DMS114 treated with DMSO at 0.1 percent for 48 hours (cell line): ENCODE results near the gene CD28.

Experiments used
- DNase-seq: peaks from one replicate; lab custom pipeline; 2025; ENCODE audit not compliant: unreplicated experiment; lab: John Stamatoyannopoulos, UW

Gene CD28

GRCh38 chr2:203706403-203706802, at the start of gene CD28:
Gene CD28, plus strand, starts transcription at chr2:203706639. Its CDS starts 58 bp downstream, at chr2:203706697.
- no peak for DNase-seq

DNA sequence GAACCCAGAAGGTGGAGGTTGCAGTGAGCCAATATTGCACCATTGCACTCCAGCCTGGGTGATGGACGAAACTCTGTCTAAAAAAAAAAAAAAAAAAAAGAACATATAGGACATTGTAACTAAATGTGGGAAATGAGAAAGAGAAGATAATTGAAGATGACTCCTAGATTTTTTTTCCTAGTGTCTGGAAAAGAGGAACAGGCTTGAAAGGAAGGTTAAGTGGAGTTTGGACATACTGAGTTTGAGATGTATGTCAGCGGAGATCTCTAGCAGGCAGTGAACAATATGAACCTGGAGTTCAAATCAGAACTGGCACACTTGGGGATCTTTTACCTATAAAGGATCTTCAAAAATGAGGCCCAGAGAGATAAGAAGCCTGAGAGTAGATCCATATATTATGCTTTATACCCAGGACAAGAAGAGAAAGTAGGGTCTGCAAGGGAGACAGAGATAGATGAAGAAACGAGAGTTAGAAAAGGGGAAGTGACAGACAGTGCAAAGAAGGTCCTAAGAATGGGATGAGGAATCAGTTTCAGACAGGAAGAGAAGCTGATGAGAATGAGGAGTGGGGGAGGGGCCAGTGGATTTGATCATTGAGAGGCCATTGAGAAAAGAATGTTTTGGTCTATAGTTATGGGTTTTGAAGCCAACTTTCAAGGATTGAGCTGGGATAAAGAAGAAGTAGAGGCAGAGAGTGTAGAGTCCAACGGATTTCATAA, 46.9 kb upstream of the CD28 start:
- no peak for DNase-seq

- DNase-seq, result no peak
These were observed 46.0 kb upstream of the CD28 start for GRCh38 chr2:203660465-203660864.

GRCh38 chr2:203661279-203661908, 45.0 kb upstream of the CD28 start:
- no peak for DNase-seq

DNA sequence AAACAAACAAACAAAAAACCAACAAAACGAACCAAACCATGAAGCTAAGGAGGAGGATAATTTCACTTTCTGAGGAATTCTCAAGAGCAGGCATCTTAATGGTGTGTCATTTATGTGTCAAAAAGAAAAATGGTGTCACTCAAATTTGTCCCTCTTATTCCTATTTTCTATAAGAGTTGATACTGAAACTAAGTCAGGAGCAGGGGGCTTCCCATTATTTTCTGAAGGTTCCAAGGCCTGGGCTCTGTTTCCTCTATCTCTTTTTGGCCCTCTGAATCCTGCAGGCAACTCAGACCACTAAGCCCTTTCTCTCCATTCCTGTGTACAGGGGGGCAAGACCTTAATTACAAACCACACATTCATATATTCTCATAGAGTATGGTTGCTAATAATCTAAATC, 44.0 kb upstream of the CD28 start:
- DNase-seq, result no peak

DNA sequence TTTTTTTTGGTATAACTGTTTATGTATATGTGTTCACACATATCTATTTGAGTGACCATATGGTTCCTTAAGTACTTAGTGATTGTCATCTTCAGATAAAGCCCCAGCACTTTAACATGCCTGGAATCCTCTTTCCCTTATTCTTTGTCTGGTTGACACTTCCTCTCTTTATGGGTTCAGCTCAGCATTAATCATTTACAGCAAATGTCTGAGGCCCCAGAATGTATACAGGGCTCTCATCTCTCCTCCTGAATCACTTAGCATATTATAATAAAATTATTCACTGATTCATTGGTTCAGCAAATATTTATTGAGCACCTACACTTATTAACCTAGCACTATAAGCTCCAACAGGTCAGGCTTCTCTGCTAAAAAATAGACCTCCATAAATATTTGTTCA, 43.5 kb upstream of the CD28 start:
- no peak for DNase-seq

DNA sequence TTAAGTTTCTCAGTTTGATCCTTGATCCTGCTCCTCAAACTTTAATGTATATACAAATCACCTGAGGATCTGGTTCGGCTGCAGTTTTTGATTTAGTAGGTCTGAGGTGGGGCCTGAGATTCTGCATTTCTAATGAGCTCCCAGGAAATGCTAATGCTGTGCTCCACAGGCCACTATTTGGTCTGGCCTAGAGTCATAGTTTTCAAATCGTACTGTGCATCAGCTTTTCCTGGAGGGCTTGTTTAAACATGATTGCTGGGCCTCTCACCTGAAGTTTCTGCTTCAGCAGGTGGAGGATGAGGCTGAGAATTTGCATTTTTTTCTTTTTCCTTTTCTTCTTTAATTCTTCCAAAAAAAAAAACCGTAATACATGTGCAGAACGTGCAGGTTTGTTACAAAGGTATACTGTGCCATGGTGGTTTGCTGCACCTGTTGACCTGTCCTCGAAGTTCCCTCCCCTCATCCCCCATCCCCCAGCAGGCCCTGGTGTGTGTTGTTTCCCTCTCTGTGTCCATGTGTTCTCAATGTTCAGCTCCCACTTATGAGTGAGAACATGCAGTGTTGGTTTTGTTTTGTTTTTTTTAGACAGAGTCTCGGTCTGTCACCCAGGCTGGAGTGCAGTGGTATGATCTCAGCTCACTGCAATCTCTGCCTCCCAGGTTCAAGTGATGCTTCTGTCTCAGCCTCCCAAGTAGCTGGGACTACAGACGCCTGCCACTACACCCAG, 42.2 kb upstream of the CD28 start:
- no peak for DNase-seq

DNA sequence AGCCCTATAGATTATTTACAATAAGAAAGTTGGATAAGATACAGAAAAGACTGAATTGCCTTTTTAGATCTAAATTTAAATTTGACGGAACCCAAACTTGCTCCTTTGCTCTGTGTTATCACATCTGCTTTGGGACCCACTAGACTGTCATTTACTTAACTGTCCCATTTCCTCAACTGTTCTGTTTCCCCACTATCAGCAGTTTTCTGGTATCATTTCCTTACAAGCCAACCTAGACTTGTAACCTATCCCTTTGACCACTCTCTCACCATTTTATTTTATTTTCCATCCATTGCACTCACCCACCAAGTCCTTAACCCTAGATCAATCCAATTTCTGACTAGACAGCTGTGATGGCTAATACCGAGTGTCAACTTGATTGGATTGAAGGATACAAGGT, 38.6 kb upstream of the CD28 start:
- no peak for DNase-seq

GRCh38 chr2:203669820-203670219, 36.6 kb upstream of the CD28 start:
- no peak for DNase-seq

GRCh38 chr2:203670939-203671338, 35.5 kb upstream of the CD28 start:
- no peak for DNase-seq

DNA sequence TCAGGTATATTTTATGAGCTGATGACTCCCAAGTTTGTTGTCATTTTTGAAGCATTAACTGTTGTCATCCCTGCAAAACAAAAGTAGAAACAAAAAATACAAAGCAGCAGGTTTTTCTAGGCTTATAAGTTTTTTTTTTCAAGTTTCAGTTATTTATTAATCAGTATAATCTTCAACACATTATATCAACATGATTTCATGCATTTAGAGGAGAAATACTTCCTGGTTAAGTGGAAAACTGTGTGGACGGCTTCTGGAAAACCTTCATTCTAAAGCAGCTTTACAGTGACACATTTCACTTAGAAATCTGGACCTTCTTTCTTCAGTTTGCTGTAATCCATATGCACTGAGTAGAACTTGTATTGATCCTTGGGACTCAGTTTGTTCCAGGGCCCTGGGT, 34.6 kb upstream of the CD28 start:
- no peak for DNase-seq

- no peak for DNase-seq
These were observed 33.6 kb upstream of the CD28 start for GRCh38 chr2:203672856-203673255.

GRCh38 chr2:203673933-203674332, 32.5 kb upstream of the CD28 start:
- DNase-seq, result no peak

DNA sequence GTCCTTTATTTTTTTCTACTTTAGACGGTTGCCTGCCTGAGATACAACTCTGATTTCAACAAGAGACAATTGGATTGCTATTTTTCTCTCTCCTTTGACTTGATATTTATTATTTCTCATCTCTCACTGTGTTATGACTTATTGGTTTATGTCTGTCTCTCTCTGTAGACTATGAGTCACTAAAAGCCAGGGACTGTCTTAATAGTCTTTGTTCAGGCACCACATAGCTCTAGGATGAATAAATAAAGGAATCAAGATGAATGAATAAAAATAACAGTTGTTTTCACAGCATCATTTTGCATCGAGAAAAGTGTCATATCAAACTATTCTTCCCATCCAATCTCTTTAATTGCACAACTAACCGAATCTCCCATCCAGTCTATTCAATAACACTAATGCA, 31.4 kb upstream of the CD28 start:
- DNase-seq, result no peak

- no peak for DNase-seq
These were observed 27.5 kb upstream of the CD28 start for GRCh38 chr2:203678971-203679370.

GRCh38 chr2:203679401-203679800, 27.0 kb upstream of the CD28 start:
- no peak for DNase-seq

GRCh38 chr2:203681978-203682377, 24.5 kb upstream of the CD28 start:
- no peak for DNase-seq

- DNase-seq, result no peak
These were observed 23.7 kb upstream of the CD28 start for GRCh38 chr2:203682688-203683130.

GRCh38 chr2:203683421-203683820, 23.0 kb upstream of the CD28 start:
- no peak for DNase-seq

DNA sequence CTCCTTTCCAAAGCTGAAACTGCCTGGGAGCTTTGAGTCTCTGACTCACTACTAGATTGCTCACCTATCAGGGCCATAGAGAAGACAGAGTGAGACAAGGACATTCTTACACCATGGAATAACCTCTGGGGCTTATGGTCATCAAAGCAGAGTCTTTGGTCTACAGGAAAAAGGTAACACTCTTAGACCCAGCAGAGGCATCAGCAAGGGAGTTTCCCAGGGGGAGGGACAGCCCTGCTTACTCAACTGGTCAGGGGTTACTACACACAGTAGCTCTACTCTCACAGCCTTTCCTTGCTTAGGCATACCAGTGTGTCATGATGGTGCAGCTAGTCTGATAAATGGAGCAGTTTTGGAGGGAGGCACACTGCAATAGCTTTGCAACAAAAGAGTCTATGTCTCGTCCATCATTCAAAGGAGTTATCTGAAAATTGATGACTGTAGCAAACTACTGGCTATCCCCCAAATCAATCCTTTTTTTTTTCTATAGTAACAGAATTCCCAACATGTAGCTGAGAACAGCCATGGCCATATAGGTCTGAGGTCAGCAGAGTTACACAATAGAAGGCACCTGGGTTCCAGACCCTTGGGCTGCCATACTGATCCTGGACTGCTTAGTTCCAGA, 22.4 kb upstream of the CD28 start:
- DNase-seq, result no peak

DNA sequence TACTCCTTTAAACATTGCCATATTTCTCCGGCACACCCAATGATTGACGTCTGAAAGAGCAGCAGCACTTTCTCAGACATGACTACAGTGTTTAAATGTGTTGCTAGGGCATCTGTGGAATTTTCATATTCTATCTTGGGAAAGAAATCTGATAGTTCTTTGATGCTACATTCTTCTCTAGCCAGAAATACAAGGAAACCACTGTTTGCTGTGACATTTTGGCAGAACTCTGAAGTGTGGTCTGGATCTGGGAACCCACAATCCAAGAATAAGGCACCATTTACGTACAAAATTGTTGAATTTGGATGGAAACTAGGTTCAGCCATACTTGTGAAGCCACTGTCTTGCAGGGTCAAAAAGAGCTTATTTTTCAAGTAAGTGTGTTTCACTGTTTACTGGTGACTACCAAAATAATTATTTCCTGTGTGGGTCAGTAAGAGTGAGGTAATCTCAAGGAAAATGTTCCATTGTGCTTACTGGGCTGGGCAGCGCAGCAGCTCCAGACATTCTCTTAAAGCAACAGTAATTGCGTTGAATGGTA, 21.3 kb upstream of the CD28 start:
- DNase-seq, result no peak
